ENCODE results near the gene GJA5. TPM values are rescaled to one million over a fixed set of nuclear protein-coding genes. Genes with fewer than 3 reads are reported as not detected.

Gene GJA5
- total RNA-seq, 2 experiments from 2014 or later = not detected

DNA sequence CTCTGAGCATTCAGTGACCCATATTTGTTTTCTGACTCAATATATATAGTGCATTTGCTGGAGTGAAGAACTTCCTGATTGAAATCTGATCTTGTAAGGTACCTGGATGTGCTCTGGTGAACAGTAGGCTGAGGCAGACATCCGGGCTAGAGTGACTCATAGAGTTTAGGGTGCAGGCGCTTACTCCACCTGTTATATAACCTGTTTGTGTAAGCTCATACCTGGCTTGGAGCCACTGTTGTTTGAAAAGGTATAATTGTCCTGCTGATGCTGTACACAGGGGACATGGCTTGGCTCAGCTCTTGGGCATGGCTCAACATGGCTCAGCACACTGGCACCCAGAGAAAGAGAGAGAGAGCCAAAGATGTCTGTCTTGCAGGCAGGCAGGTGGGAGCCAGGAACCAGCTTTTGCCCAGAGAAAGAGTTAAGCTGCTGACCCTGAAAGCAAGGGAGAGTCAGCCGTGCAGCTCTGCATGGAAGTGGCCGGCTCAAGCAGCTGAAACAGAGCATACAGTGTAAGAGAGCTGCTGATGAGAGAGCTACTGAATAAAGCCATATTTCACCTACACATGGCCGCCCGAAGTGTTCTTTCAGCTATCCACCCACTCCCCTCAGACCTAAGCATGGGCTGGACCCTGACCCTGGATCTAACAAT is 43.2 kb downstream of the GJA5 start:
- peak overlapping the region; percentile 47 for H3K27ac Mint-ChIP-seq
- DNase-seq = no peak
- no peaks in the 10 kb centered on the region for H3K36me3 Mint-ChIP-seq (ENCODE audit: low read depth)
- peaks cover 14% of the 10 kb centered on the region for H3K4me1 Mint-ChIP-seq
- no peak overlapping the region for H3K4me3 Mint-ChIP-seq
- ChIA-PET POLR2A (no interaction called here), CTCF (interaction anchor here (0.7 kb wide), 1 partner anchor 46 kb away, joined by 3 read pairs; the partner anchor contains the start of gene ACP6)
- peaks cover 6% of the 10 kb centered on the region for H3K9me3 Mint-ChIP-seq
- H3K27me3 Mint-ChIP-seq = peaks cover 16% of the 10 kb centered on the region

DNA sequence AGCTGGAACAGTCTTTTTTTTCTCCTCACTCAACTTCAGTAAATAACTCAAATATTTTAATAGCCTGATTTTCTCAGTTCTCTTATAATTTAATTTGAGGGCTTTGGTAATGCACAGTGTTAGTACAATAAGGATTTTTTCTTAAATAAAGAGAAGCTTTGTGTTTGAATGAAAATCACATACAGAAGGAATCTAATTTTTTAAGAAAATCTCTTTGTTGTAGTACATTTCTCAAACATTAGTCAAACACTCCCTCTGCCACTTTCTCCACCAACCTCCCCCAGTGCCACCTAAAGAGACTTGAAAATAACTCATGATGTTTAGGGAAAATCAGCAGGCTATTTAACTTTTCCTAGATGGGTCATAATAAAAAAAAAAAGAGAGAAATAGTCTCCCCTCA is 47.8 kb downstream of the GJA5 start:
- CTCF ChIA-PET = interaction anchor here (0.7 kb wide), 1 partner anchor 64 kb away, joined by 3 read pairs; no protein-coding TSS in a partner anchor

More for the DNA sequence above, 47.8 kb downstream of the GJA5 start:
- H3K4me3 Mint-ChIP-seq = no peak overlapping the region
- no peaks in the 10 kb centered on the region for H3K9me3 Mint-ChIP-seq
- H3K36me3 Mint-ChIP-seq (ENCODE audit: low read depth) = no peaks in the 10 kb centered on the region
- DNase-seq = no peak
- POLR2A ChIA-PET = no interaction called here
- peaks cover 8% of the 10 kb centered on the region for H3K4me1 Mint-ChIP-seq
- H3K27ac Mint-ChIP-seq = no peak overlapping the region
- peaks cover 39% of the 10 kb centered on the region for H3K27me3 Mint-ChIP-seq

Other genes with a start within 250 kb of the GJA5 start
- gene BCL9, start 219.1 kb downstream of the GJA5 start, total RNA-seq = 10 to 100 TPM; 17.4 to 18.6 TPM
- 10 to 100 TPM; 17.8 to 21.0 TPM for gene ACP6, start 90.1 kb downstream of the GJA5 start, total RNA-seq
- not detected for gene GJA8, start 142.2 kb upstream of the GJA5 start, total RNA-seq
- 10 to 100 TPM; 23.8 to 25.7 TPM for gene GPR89B, start 167.8 kb upstream of the GJA5 start, total RNA-seq

All from activated CD4-positive, alpha-beta memory T cell treated with anti-CD3 and anti-CD28 coated beads, Interleukin-2, amount 10 ng/mL, durations not matched to agents 7 days and 5 days (primary cell).